GM21737 (cell line): ENCODE data around the gene CELSR1.

Source experiments
- ATAC-seq: cut with Tn5 transposase; IDR thresholded peaks from one replicate; pipeline ENCODE4 v1.9.1; 2021; ENCODE audit warnings: mild to moderate bottlenecking, moderate library complexity; ENCODE audit not compliant: unreplicated experiment

Gene CELSR1

GRCh38 chr22:46355369-46355995 is 181.9 kb downstream of the CELSR1 start:
- no peak for ATAC-seq

GRCh38 chr22:46354993-46355305 is 182.5 kb downstream of the CELSR1 start:
- ATAC-seq: no peak

DNA sequence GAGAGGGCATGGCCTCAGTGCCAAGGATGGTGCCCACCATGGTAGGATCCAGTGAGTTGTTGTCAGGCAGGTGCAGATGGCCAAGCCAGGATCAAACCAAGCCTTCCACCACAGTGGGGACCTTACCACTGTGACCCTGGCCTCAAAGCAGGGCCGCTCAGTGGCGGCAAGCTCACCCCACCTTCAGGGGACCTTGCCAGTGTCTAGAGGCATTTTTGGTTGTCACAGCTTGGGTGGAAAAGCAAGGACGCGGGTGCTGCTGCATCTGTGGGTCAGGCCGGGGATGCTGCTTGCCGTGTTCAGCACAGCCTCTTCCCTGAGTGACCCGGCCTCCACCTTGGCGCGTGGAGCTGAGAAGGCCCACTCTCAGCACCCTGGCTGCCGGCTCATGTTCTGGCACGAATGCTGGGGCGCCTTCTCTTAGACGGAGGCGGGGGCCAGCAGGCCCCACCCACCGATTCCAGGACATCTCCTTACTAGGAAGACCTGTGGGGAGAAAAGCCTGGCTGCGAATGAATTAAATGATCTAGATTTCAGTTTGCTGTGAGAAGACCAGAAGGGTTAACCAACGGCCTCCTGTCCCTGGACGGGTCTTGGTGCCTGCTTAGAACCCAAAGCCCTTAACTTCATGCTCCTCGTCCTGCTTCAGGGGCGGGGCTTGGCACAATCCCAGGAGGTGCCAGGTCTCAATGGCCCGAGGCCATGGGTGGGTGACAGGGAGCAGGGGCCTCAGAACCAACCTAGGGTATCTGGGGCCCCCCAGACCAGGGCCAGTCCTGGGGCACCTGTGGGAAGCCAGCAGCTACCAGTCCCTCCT is 183.0 kb downstream of the CELSR1 start:
- no peak for ATAC-seq

DNA sequence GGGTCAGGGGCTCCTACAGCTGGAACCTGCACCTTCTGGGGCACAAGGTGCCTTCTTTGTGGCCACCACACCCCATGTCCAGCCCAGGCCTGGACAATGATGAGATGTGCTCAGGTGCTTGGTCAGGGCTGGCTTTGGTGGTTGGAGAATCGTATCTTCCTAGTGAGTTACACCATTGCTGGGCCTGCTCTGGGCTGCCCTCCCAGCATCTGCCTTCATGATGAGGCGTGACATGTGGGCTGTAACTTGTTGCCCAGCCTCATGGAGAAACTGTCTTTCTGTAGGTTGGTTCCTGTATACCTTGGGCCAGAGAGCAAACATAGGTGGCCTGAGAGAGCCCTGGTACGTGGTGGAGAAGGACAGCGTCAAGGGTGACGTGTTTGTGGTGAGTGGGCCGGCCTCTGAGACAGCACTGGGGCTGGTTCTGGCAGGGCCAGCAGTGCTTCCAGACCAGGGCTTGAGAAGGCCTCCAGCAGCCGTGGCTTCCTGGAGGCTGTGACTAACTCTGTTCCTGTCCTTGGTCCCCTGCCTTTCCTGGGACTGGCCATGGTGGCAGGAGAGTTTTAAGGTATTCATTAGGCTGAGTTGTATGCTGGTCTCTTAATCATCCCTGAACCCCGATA is 183.8 kb downstream of the CELSR1 start:
- ATAC-seq: no peak

- ATAC-seq: no peak
Observed at GRCh38 chr22:46352691-46353386, 184.6 kb downstream of the CELSR1 start.

GRCh38 chr22:46352276-46352675 is 185.1 kb downstream of the CELSR1 start:
- ATAC-seq: no peak

DNA sequence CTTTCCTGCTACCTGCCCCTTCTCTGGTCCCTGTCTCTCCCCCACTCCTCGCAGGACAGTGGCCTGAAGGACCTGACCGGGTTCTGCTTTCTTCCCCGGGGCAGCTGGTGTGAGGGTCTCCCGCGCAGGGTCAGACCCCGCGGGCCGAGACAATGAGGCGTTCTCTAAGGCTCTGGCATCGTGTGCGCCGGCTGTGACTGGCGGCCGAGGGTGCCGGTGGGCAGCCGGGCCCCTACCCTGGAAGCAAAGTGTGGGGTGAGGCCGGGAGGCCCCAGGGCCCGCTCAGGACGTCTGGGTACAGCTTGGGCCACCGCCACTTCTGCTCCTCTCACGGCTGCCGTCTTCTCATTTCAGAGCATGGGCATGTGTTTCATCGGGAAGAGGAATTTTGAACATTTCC is 185.7 kb downstream of the CELSR1 start:
- no peak for ATAC-seq

GRCh38 chr22:46351131-46351735 is 186.2 kb downstream of the CELSR1 start:
- ATAC-seq: no peak

- ATAC-seq: no peak
Observed at GRCh38 chr22:46350646-46351045, 186.8 kb downstream of the CELSR1 start.

DNA sequence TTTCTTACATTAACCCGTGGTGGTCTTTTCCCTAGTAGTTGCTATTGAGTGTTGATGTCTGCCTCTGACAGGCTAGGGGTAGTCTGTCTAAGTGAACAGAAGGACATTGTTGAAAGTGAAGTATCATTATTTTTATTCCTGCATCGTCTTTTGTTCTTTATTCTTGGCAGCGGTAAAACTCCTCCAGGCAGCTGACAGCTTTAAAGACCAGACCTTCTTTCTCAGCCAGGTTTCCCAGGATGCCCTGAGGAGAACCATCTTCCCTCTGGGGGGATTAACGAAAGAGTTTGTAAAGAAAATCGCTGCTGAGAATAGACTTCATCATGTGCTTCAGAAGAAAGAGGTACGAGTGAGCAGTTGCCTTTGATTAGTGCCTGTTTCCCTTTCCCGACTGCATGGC is 187.3 kb downstream of the CELSR1 start:
- ATAC-seq: no peak

- ATAC-seq: no peak
Observed at GRCh38 chr22:46349681-46350080, 187.7 kb downstream of the CELSR1 start.

GRCh38 chr22:46349238-46349637 is 188.2 kb downstream of the CELSR1 start:
- ATAC-seq: no peak

DNA sequence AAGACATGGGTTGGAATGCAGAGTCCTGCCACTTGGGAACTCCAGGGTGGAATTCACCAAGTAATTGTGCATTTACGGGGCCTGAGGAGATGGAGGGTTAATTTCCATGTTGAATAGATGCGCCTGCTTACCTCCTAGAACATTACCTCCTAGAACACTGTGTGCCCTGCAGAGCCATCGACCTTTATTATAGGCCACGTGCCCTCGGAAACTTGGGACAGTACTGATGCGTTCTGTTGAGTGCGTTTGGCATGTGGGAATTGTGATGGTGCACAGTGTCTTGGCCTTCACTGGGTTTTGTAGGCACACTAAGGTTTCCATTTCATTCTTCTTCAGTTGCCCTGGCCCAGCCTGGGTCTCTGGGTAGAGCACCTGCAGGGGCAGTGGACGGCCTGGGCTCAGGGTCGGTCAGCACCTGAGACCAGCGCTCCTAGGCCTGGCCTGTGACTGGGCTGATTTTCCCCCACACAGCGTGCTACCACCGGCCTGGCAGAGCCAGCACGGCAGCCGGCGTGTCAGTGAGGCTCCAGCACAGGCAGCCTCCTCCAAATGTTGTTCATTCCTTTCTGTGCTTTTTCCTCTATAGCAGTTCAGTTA is 189.2 kb downstream of the CELSR1 start:
- no peak for ATAC-seq

GRCh38 chr22:46347646-46348045 is 189.8 kb downstream of the CELSR1 start:
- no peak for ATAC-seq

DNA sequence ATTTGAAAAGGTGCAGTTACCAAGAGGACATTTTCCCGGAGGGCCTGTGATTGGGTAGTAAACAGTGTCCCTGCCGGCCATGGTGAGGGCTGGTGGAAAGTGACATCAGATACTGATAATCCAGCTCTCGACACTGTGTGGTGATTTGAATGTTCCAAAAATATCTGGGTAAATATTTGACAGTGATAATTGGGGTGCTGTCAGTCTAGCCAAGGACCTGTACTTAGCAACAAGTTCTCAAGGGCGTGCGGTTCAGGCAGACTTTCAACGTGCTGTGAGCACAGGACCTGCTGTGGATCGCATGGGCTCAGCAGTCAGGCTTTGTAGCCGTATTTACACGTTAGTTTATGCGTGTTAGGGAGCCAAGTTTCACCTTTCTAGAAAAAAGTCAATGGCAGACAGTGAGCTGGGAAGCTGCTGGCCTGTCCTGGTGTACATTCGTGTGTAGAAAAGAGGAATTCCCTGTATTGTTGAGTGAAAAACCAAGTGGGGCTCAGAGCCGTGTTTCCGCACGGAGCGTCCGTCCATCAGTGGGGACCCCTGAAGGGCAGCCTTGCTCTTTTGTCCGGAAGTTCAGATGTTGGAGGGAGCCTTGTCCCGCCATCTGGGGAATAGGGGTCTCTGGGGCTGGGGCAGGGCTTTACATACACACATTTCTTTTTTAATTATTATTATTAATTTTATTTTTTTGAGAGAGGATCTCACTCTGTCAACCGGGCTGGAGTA is 190.6 kb downstream of the CELSR1 start:
- ATAC-seq: no peak

DNA sequence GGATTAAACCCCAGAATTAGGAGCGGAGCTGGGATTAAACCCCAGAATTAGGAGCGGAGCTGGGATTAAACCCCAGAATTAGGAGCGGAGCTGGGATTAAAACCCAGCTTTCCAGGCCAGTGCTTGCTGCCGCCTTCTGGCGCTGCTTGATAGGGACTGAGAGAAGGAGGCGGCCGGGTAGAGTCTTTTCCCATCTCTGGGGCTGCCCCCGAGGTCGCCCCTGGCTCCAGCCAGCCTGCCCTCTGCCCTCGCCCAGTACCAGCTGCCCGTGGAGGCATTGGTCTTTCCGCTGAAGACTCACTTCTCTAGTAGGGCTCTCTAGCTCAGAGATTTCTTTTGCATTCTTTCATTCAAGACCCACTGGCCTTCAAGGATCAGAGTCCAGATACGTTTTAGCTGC is 196.7 kb downstream of the CELSR1 start:
- ATAC-seq: no peak

- ATAC-seq: no peak
Observed at GRCh38 chr22:46339956-46340355, 197.5 kb downstream of the CELSR1 start.

GRCh38 chr22:46338636-46339035 is 198.8 kb downstream of the CELSR1 start:
- no peak for ATAC-seq

- ATAC-seq: no peak
Observed at GRCh38 chr22:46337870-46338269, 199.6 kb downstream of the CELSR1 start.
